Measurements from ENCODE around the gene GSG1L. TPM values are rescaled to one million over a fixed set of nuclear protein-coding genes. Genes with fewer than 3 reads are reported as not detected.

GSG1L gene
- total RNA-seq, 1 donor, result under 0.01 TPM

- H3K4me3 ChIP-seq (ENCODE audit: low read length), result no peak overlapping the region
- H3K27me3 ChIP-seq (ENCODE audit: insufficient read depth, low read length), result no peaks in the 10 kb centered on the region
- no peaks in the 10 kb centered on the region for H3K4me1 ChIP-seq (ENCODE audit: insufficient read depth, low read length)
- no peaks in the 10 kb centered on the region for H3K9me3 ChIP-seq (ENCODE audit: low read depth, low read length)
Measured at GRCh38 chr16:27824786-27825185, 238.7 kb downstream of the GSG1L start.

GRCh38 chr16:27824006-27824405 is 239.5 kb downstream of the GSG1L start:
- no peaks in the 10 kb centered on the region for H3K27me3 ChIP-seq (ENCODE audit: insufficient read depth, low read length)
- H3K4me3 ChIP-seq (ENCODE audit: low read length), result no peak overlapping the region
- H3K4me1 ChIP-seq (ENCODE audit: insufficient read depth, low read length), result no peaks in the 10 kb centered on the region
- H3K9me3 ChIP-seq (ENCODE audit: low read depth, low read length), result no peaks in the 10 kb centered on the region

GRCh38 chr16:27823421-27823820 is 240.1 kb downstream of the GSG1L start:
- no peaks in the 10 kb centered on the region for H3K27me3 ChIP-seq (ENCODE audit: insufficient read depth, low read length)
- no peaks in the 10 kb centered on the region for H3K4me1 ChIP-seq (ENCODE audit: insufficient read depth, low read length)
- H3K4me3 ChIP-seq (ENCODE audit: low read length), result no peak overlapping the region
- H3K9me3 ChIP-seq (ENCODE audit: low read depth, low read length), result no peaks in the 10 kb centered on the region

GRCh38 chr16:27822996-27823395 is 240.5 kb downstream of the GSG1L start:
- H3K9me3 ChIP-seq (ENCODE audit: low read depth, low read length), result no peaks in the 10 kb centered on the region
- no peak overlapping the region for H3K4me3 ChIP-seq (ENCODE audit: low read length)
- H3K27me3 ChIP-seq (ENCODE audit: insufficient read depth, low read length), result no peaks in the 10 kb centered on the region
- H3K4me1 ChIP-seq (ENCODE audit: insufficient read depth, low read length), result no peaks in the 10 kb centered on the region

- Histone ChIP-seq H3K4me3 (ENCODE audit: low read length) (no peak overlapping the region), H3K4me1 (ENCODE audit: insufficient read depth, low read length) (no peaks in the 10 kb centered on the region), H3K9me3 (ENCODE audit: low read depth, low read length) (no peaks in the 10 kb centered on the region), H3K27me3 (ENCODE audit: insufficient read depth, low read length) (no peaks in the 10 kb centered on the region)
Measured at GRCh38 chr16:27822529-27822928, 241.0 kb downstream of the GSG1L start.

- Histone ChIP-seq H3K4me3 (ENCODE audit: low read length) (no peak overlapping the region), H3K4me1 (ENCODE audit: insufficient read depth, low read length) (no peaks in the 10 kb centered on the region), H3K9me3 (ENCODE audit: low read depth, low read length) (no peaks in the 10 kb centered on the region), H3K27me3 (ENCODE audit: insufficient read depth, low read length) (no peaks in the 10 kb centered on the region)
Measured at GRCh38 chr16:27820646-27821345, 242.7 kb downstream of the GSG1L start.

- H3K27me3 ChIP-seq (ENCODE audit: insufficient read depth, low read length), result no peaks in the 10 kb centered on the region
Measured at GRCh38 chr16:27819881-27820610, 243.5 kb downstream of the GSG1L start.

GRCh38 chr16:27819356-27819755 is 244.2 kb downstream of the GSG1L start:
- Histone ChIP-seq H3K9me3 (ENCODE audit: low read depth, low read length) (no peaks in the 10 kb centered on the region), H3K27me3 (ENCODE audit: insufficient read depth, low read length) (no peaks in the 10 kb centered on the region), H3K4me1 (ENCODE audit: insufficient read depth, low read length) (no peaks in the 10 kb centered on the region), H3K4me3 (ENCODE audit: low read length) (no peak overlapping the region)

More at GRCh38 chr16:27819881-27820610, 243.5 kb downstream of the GSG1L start:
- Histone ChIP-seq H3K4me3 (ENCODE audit: low read length) (no peak overlapping the region), H3K4me1 (ENCODE audit: insufficient read depth, low read length) (no peaks in the 10 kb centered on the region), H3K9me3 (ENCODE audit: low read depth, low read length) (no peaks in the 10 kb centered on the region)

- no peaks in the 10 kb centered on the region for H3K9me3 ChIP-seq (ENCODE audit: low read depth, low read length)
- no peaks in the 10 kb centered on the region for H3K27me3 ChIP-seq (ENCODE audit: insufficient read depth, low read length)
- H3K4me1 ChIP-seq (ENCODE audit: insufficient read depth, low read length), result no peaks in the 10 kb centered on the region
- H3K4me3 ChIP-seq (ENCODE audit: low read length), result no peak overlapping the region
Measured at GRCh38 chr16:27818246-27818645, 245.3 kb downstream of the GSG1L start.

- no peaks in the 10 kb centered on the region for H3K4me1 ChIP-seq (ENCODE audit: insufficient read depth, low read length)
- H3K4me3 ChIP-seq (ENCODE audit: low read length), result no peak overlapping the region
- no peaks in the 10 kb centered on the region for H3K9me3 ChIP-seq (ENCODE audit: low read depth, low read length)
- H3K27me3 ChIP-seq (ENCODE audit: insufficient read depth, low read length), result no peaks in the 10 kb centered on the region
Measured at GRCh38 chr16:27817038-27817437, 246.5 kb downstream of the GSG1L start.

GRCh38 chr16:27816561-27816960 is 247.0 kb downstream of the GSG1L start:
- Histone ChIP-seq H3K4me3 (ENCODE audit: low read length) (no peak overlapping the region), H3K4me1 (ENCODE audit: insufficient read depth, low read length) (no peaks in the 10 kb centered on the region), H3K27me3 (ENCODE audit: insufficient read depth, low read length) (no peaks in the 10 kb centered on the region), H3K9me3 (ENCODE audit: low read depth, low read length) (no peaks in the 10 kb centered on the region)

- Histone ChIP-seq H3K9me3 (ENCODE audit: low read depth, low read length) (no peaks in the 10 kb centered on the region), H3K4me1 (ENCODE audit: insufficient read depth, low read length) (no peaks in the 10 kb centered on the region), H3K4me3 (ENCODE audit: low read length) (no peak overlapping the region), H3K27me3 (ENCODE audit: insufficient read depth, low read length) (no peaks in the 10 kb centered on the region)
Measured at GRCh38 chr16:27813591-27813990, 249.9 kb downstream of the GSG1L start.

- Histone ChIP-seq H3K4me3 (ENCODE audit: low read length) (no peak overlapping the region), H3K9me3 (ENCODE audit: low read depth, low read length) (no peaks in the 10 kb centered on the region), H3K27me3 (ENCODE audit: insufficient read depth, low read length) (no peaks in the 10 kb centered on the region), H3K4me1 (ENCODE audit: insufficient read depth, low read length) (no peaks in the 10 kb centered on the region)
Measured at GRCh38 chr16:27811881-27812280, 251.6 kb downstream of the GSG1L start.

GRCh38 chr16:27806986-27807385 is 256.5 kb downstream of the GSG1L start:
- no peaks in the 10 kb centered on the region for H3K4me1 ChIP-seq (ENCODE audit: insufficient read depth, low read length)
- no peaks in the 10 kb centered on the region for H3K9me3 ChIP-seq (ENCODE audit: low read depth, low read length)
- H3K27me3 ChIP-seq (ENCODE audit: insufficient read depth, low read length), result no peaks in the 10 kb centered on the region
- no peak overlapping the region for H3K4me3 ChIP-seq (ENCODE audit: low read length)

GRCh38 chr16:27806388-27806787 is 257.1 kb downstream of the GSG1L start:
- Histone ChIP-seq H3K4me1 (ENCODE audit: insufficient read depth, low read length) (no peaks in the 10 kb centered on the region), H3K4me3 (ENCODE audit: low read length) (no peak overlapping the region), H3K9me3 (ENCODE audit: low read depth, low read length) (no peaks in the 10 kb centered on the region), H3K27me3 (ENCODE audit: insufficient read depth, low read length) (no peaks in the 10 kb centered on the region)
